HL-60 (cell line): ENCODE measurements around the gene OR2AE1.

Experiments used
- GABPA ChIP-seq: IDR thresholded peaks from 2 replicates; pipeline ENCODE4 v1.6.1; 2012; ENCODE audit warnings: low read depth
- POLR2AphosphoS5 ChIP-seq: IDR thresholded peaks from 2 replicates; pipeline ENCODE4 v1.6.1; 2012; ENCODE audit warnings: low read depth
- TF ChIP-seq, protein P1 (sequence below): IDR thresholded peaks from one replicate; pipeline ENCODE4 v1.5.1; 2011; ENCODE audit warnings: low read length, control low read depth, inconsistent platforms; ENCODE audit not compliant: insufficient read depth
- TF ChIP-seq, protein P2 (sequence below): IDR thresholded peaks from 2 replicates; pipeline ENCODE4 v1.6.1; 2012; ENCODE audit warnings: low read depth; ENCODE audit not compliant: insufficient replicate concordance

DNA sequence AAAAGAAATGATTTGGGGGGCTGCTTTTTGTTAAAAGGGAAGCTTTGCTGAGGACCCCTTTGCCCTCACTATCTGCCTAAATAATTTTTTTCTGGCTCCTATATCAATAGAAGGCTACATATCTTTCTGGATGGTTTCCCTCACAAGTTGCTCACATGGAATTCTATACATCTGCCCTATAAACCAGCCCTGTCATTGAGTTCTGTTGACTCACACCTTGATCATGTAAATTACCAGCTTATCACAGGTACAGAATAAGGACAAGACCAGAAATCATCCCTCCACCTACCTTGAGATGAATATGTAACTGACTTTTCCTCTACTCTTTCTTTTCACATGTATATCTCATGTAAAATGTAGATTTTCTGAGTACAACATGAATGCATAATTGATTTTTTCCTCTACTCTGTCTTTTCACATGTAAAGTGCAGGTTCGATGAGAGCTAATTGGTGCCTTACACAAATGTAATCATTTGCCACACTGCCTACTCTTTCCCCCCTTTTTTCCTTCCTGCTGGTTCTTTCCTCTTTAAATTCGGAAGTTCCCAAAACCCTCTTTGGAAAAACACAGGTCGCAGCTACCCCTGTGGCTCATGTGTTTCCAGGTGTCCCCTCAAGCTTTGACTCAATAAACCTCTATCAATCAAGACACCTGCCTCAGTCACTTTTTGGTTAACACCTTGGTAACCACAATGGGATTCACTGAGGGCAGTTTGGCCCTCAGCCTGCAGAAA, 36.5 kb downstream of the OR2AE1 start:
- TF ChIP-seq, protein P1, sequence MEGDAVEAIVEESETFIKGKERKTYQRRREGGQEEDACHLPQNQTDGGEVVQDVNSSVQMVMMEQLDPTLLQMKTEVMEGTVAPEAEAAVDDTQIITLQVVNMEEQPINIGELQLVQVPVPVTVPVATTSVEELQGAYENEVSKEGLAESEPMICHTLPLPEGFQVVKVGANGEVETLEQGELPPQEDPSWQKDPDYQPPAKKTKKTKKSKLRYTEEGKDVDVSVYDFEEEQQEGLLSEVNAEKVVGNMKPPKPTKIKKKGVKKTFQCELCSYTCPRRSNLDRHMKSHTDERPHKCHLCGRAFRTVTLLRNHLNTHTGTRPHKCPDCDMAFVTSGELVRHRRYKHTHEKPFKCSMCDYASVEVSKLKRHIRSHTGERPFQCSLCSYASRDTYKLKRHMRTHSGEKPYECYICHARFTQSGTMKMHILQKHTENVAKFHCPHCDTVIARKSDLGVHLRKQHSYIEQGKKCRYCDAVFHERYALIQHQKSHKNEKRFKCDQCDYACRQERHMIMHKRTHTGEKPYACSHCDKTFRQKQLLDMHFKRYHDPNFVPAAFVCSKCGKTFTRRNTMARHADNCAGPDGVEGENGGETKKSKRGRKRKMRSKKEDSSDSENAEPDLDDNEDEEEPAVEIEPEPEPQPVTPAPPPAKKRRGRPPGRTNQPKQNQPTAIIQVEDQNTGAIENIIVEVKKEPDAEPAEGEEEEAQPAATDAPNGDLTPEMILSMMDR: no peak
- TF ChIP-seq, protein P2, sequence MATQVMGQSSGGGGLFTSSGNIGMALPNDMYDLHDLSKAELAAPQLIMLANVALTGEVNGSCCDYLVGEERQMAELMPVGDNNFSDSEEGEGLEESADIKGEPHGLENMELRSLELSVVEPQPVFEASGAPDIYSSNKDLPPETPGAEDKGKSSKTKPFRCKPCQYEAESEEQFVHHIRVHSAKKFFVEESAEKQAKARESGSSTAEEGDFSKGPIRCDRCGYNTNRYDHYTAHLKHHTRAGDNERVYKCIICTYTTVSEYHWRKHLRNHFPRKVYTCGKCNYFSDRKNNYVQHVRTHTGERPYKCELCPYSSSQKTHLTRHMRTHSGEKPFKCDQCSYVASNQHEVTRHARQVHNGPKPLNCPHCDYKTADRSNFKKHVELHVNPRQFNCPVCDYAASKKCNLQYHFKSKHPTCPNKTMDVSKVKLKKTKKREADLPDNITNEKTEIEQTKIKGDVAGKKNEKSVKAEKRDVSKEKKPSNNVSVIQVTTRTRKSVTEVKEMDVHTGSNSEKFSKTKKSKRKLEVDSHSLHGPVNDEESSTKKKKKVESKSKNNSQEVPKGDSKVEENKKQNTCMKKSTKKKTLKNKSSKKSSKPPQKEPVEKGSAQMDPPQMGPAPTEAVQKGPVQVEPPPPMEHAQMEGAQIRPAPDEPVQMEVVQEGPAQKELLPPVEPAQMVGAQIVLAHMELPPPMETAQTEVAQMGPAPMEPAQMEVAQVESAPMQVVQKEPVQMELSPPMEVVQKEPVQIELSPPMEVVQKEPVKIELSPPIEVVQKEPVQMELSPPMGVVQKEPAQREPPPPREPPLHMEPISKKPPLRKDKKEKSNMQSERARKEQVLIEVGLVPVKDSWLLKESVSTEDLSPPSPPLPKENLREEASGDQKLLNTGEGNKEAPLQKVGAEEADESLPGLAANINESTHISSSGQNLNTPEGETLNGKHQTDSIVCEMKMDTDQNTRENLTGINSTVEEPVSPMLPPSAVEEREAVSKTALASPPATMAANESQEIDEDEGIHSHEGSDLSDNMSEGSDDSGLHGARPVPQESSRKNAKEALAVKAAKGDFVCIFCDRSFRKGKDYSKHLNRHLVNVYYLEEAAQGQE: no peak
- TF ChIP-seq GABPA (no peak), POLR2AphosphoS5 (no peak)
